ENCODE data around the gene FSCN2.
A peak's percentile ranks its signal among the peaks of the same experiment; 100 is the strongest.

FSCN2 gene

GRCh38 chr17:81540676-81541027 lies 12.5 kb downstream of the FSCN2 start:
- ATAC-seq: no peak

GRCh38 chr17:81541123-81541522 lies 12.9 kb downstream of the FSCN2 start:
- no peak for ATAC-seq

- no peak for ATAC-seq
These were observed 14.5 kb downstream of the FSCN2 start for GRCh38 chr17:81542431-81543338.

GRCh38 chr17:81543339-81543675 lies 15.1 kb downstream of the FSCN2 start:
- no peak for ATAC-seq

- no peak for ATAC-seq
These were observed 15.6 kb downstream of the FSCN2 start for GRCh38 chr17:81543756-81544155.

- no peak for ATAC-seq
These were observed 16.3 kb downstream of the FSCN2 start for GRCh38 chr17:81544281-81544974.

- ATAC-seq: no peak
These were observed 17.2 kb downstream of the FSCN2 start for GRCh38 chr17:81545160-81545949.

- no peak for ATAC-seq
These were observed 18.9 kb downstream of the FSCN2 start for GRCh38 chr17:81546906-81547613.

GRCh38 chr17:81547614-81547982 lies 19.4 kb downstream of the FSCN2 start:
- no peak for ATAC-seq

GRCh38 chr17:81549031-81549557 lies 20.9 kb downstream of the FSCN2 start:
- ATAC-seq: no peak

GRCh38 chr17:81549826-81550225 lies 21.6 kb downstream of the FSCN2 start:
- ATAC-seq: no peak

GRCh38 chr17:81550285-81550684 lies 22.1 kb downstream of the FSCN2 start:
- ATAC-seq: no peak

GRCh38 chr17:81550830-81551457 lies 22.8 kb downstream of the FSCN2 start:
- ATAC-seq: no peak

GRCh38 chr17:81551458-81552243 lies 23.5 kb downstream of the FSCN2 start:
- no peak for ATAC-seq

- peak; percentile 62 to 71 for ATAC-seq
These were observed 24.3 kb downstream of the FSCN2 start, which contains the start of gene FAAP100 for GRCh38 chr17:81552244-81553017. Gene FAAP100, minus strand, starts transcription at chr17:81552353. Its CDS starts 23 bp downstream, at chr17:81552330.

GRCh38 chr17:81553018-81553615 lies 24.9 kb downstream of the FSCN2 start:
- ATAC-seq: peak; percentile 72 to 74

GRCh38 chr17:81553616-81554181 lies 25.5 kb downstream of the FSCN2 start:
- ATAC-seq: peak in 1 of 2 donors; percentile 2

GRCh38 chr17:81556175-81556691 lies 28.1 kb downstream of the FSCN2 start:
- no peak for ATAC-seq

GRCh38 chr17:81556863-81557262 lies 28.7 kb downstream of the FSCN2 start:
- no peak for ATAC-seq
